Astrocyte (in vitro differentiated cells and primary cell): ENCODE results near the gene TNNI2.

ENCODE experiments used
- CTCF ChIP-seq: IDR thresholded peaks from 2 replicates; pipeline ENCODE4 v1.5.1; 2011; ENCODE audit warnings: low read depth, mild to moderate bottlenecking, inconsistent platforms, low read length, moderate library complexity; ENCODE audit not compliant: insufficient read depth
- EZH2 ChIP-seq: IDR thresholded peaks from 2 replicates; pipeline ENCODE4 v1.6.1; 2012; ENCODE audit warnings: mild to moderate bottlenecking, low read length, inconsistent platforms; ENCODE audit not compliant: insufficient read depth

- TF ChIP-seq CTCF (no peak), EZH2 (no peak)
These were observed 1.4 kb downstream of the TNNI2 start for GRCh38 chr11:1839924-1840779.
